ENCODE data around the gene ANKRD23. TPM values are rescaled to one million over a fixed set of nuclear protein-coding genes. Genes with fewer than 3 reads are reported as not detected.

Gene ANKRD23
- total RNA-seq, 1 experiment from 2014 or later = 8.9 TPM

DNA sequence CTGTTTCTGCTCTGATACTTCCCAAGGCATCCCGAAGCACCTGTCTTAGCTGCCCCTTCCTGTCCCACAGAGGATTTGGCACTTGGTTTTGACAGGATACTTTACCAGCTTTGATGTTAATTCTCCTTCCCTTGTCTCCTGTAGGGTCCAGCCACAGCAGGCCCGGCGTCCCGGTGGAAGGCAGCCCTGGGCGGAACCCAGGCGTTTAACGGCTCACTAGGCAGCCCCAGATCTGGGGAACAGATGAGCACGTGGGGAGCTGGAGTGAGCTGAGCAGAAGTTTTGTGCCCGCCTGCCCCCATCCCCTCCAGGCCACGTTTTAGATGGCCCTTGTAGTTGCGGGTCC lies 11.4 kb downstream of the ANKRD23 start:
- intact Hi-C loops (cut with micrococcal nuclease; ENCODE audit: unreplicated experiment) = loop anchor here (1.0 to 2.0 kb wide), 2 partner anchors 16 to 26 kb away; partner anchors contain the start of genes ANKRD39 and CNNM3
- Histone ChIP-seq H2AFZ (no peak overlapping the region), H3K9me2 (ENCODE audit: insufficient read depth) (no peaks in the 10 kb centered on the region), H3K27ac (peak overlapping the region; percentile 86), H3K36me3 (ENCODE audit: low read depth) (peaks cover 15% of the 10 kb centered on the region), H3F3A (ENCODE audit: insufficient read depth, low read depth) (peaks cover 34% of the 10 kb centered on the region), H3K4me3 (no peak overlapping the region), H3K4me1 (replicated peaks; ENCODE audit: insufficient read depth) (peaks cover 25% of the 10 kb centered on the region), H3K79me2 (ENCODE audit: low read depth) (no peaks in the 10 kb centered on the region), H3K27me3 (ENCODE audit: insufficient read depth, low read depth) (no peaks in the 10 kb centered on the region), H3K4me2 (peak overlapping the region; percentile 72), H4K20me1 (ENCODE audit: insufficient read depth) (no peaks in the 10 kb centered on the region), H3K9me3 (ENCODE audit: insufficient read depth, low read depth) (no peaks in the 10 kb centered on the region)
- ChIA-PET CTCF (interaction anchor here (0.6 kb wide), 3 partner anchors 26 to 658 kb away, joined by 3 to 11 read pairs (median 9); partner anchors contain the start of gene ANKRD39), POLR2A (ENCODE audit: unreplicated experiment) (interaction anchor here (0.6 kb wide), 1 partner anchor 70 kb away, joined by 5 read pairs; no protein-coding TSS in a partner anchor)
- BruUV-seq (replicated peaks) = TSS peak; percentile 41
- TF ChIP-seq, protein P1, sequence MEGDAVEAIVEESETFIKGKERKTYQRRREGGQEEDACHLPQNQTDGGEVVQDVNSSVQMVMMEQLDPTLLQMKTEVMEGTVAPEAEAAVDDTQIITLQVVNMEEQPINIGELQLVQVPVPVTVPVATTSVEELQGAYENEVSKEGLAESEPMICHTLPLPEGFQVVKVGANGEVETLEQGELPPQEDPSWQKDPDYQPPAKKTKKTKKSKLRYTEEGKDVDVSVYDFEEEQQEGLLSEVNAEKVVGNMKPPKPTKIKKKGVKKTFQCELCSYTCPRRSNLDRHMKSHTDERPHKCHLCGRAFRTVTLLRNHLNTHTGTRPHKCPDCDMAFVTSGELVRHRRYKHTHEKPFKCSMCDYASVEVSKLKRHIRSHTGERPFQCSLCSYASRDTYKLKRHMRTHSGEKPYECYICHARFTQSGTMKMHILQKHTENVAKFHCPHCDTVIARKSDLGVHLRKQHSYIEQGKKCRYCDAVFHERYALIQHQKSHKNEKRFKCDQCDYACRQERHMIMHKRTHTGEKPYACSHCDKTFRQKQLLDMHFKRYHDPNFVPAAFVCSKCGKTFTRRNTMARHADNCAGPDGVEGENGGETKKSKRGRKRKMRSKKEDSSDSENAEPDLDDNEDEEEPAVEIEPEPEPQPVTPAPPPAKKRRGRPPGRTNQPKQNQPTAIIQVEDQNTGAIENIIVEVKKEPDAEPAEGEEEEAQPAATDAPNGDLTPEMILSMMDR (conservative IDR thresholded peaks at IDR 0.05) = no peak
- no peak for TF ChIP-seq EZH2 (IDR thresholded peaks at IDR 0.05; ENCODE audit: low read depth)
- no peak for DNase-seq

DNA sequence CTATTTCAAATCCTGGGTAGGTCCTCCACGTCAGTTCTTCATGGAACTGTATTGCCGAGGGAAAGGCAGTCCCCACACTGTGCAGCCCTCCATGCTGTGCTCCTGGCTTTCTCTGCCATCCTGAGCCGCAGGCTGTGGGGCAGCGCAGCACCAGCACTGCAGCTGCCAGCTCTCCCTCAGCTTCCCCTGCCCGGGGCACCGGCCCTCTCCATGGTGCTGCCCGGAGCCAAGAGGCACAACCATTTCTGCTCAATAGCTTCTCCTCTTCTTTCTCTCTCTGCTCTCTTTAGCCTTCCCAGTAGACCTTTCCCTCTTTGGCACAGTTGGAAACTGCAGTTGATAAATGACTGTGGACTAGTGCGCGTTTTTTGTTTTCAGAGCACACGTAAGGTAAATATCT lies 12.1 kb downstream of the ANKRD23 start:
- no TSS peak for BruUV-seq (replicated peaks)
- no peaks in the 10 kb centered on the region for H4K20me1 ChIP-seq (ENCODE audit: insufficient read depth)
- DNase-seq = peak in 1 of 2 experiments; percentile 27
- H3K9me2 ChIP-seq (ENCODE audit: insufficient read depth) = no peaks in the 10 kb centered on the region
- ChIA-PET POLR2A (ENCODE audit: unreplicated experiment) (no interaction called here), CTCF (interaction anchor here (0.6 kb wide), 1 partner anchor 469 kb away, joined by 3 read pairs; no protein-coding TSS in a partner anchor)
- peaks cover 25% of the 10 kb centered on the region for H3K4me1 ChIP-seq (replicated peaks; ENCODE audit: insufficient read depth)
- H2AFZ ChIP-seq = no peak overlapping the region
- TF ChIP-seq, protein P1 (conservative IDR thresholded peaks at IDR 0.05) = no peak
- no peak for TF ChIP-seq EZH2 (IDR thresholded peaks at IDR 0.05; ENCODE audit: low read depth)
- H3F3A ChIP-seq (ENCODE audit: insufficient read depth, low read depth) = peaks cover 34% of the 10 kb centered on the region
- 0 out of 2 replicates have a peak overlapping the region, but pooled peaks have one; percentile 72 for H3K4me2 ChIP-seq
- no peaks in the 10 kb centered on the region for H3K79me2 ChIP-seq (ENCODE audit: low read depth)
- no peaks in the 10 kb centered on the region for H3K27me3 ChIP-seq (ENCODE audit: insufficient read depth, low read depth)
- no peaks in the 10 kb centered on the region for H3K9me3 ChIP-seq (ENCODE audit: insufficient read depth, low read depth)
- peak overlapping the region; percentile 86 for H3K27ac ChIP-seq
- peaks cover 15% of the 10 kb centered on the region for H3K36me3 ChIP-seq (ENCODE audit: low read depth)
- H3K4me3 ChIP-seq = no peak overlapping the region
- intact Hi-C loops (cut with micrococcal nuclease; ENCODE audit: unreplicated experiment) = loop anchor here (1.0 to 2.0 kb wide), 2 partner anchors 15 to 27 kb away; partner anchors contain the start of genes ANKRD39 and CNNM3

DNA sequence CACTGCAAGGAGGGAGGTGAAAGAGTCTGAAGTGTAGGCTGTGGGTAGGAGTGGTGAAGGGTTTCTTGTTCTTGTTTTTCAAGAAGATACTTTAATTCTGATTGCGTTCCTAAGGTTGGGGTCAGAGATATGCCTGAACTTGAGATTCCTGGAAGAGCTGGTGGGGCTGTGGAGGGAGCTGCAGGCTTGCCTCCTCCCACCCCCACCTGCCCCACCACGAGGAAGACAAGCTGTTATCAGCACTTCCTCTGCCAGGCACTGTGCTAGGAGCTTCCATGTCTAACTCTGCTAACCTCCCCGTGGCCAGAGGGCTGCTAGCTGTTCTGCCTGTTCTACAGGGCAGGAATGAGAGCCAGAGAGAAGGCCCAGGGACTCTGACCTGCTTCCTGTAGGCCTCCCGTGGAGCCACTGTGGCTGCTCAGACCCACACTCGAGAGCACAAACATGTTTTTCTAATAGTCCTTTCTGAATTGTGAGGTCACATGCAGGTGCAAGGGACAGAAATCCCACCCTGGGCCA lies 13.7 kb downstream of the ANKRD23 start:
- BruUV-seq (replicated peaks) = no TSS peak
- Histone ChIP-seq H4K20me1 (ENCODE audit: insufficient read depth) (0 out of 2 replicates have a peak, but pooled peaks cover 4% of the 10 kb centered on the region), H3K79me2 (ENCODE audit: low read depth) (no peaks in the 10 kb centered on the region), H3K36me3 (ENCODE audit: low read depth) (peaks cover 15% of the 10 kb centered on the region), H3K4me3 (no peak overlapping the region), H3K9me3 (ENCODE audit: insufficient read depth, low read depth) (no peaks in the 10 kb centered on the region), H2AFZ (no peak overlapping the region), H3K4me1 (replicated peaks; ENCODE audit: insufficient read depth) (peaks cover 25% of the 10 kb centered on the region), H3K4me2 (no peak overlapping the region), H3F3A (ENCODE audit: insufficient read depth, low read depth) (peaks cover 34% of the 10 kb centered on the region), H3K9me2 (ENCODE audit: insufficient read depth) (no peaks in the 10 kb centered on the region), H3K27ac (no peak overlapping the region), H3K27me3 (ENCODE audit: insufficient read depth, low read depth) (no peaks in the 10 kb centered on the region)
- CTCF ChIA-PET = no interaction called here
- no peak for TF ChIP-seq EZH2 (IDR thresholded peaks at IDR 0.05; ENCODE audit: low read depth)
- TF ChIP-seq, protein P1 (conservative IDR thresholded peaks at IDR 0.05) = no peak
- no peak for DNase-seq
- intact Hi-C loops (cut with micrococcal nuclease; ENCODE audit: unreplicated experiment) = no loop called here
- POLR2A ChIA-PET (ENCODE audit: unreplicated experiment) = no interaction called here
